Measurements from ENCODE around the gene NELL2.

DNA sequence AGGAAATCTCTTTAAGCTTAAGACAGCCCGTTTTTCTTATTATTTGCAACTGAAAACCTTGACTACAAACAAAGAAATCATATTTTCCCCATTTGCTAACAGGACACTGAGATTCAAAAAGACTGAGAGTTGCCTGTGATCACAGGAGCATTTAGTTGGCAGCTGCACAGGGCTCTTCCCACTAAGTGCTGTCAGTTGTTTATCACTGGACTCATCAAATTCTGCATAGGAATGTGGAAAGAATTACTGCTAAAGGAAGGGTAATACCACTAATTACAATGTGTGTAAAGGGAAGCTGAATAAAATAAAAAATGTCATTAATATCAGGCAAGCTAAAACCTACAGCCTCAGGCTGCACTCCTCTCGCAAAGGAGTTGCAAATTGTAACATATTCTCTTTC lies 226.4 kb downstream of the NELL2 start:
- TF ChIP-seq, protein P1, sequence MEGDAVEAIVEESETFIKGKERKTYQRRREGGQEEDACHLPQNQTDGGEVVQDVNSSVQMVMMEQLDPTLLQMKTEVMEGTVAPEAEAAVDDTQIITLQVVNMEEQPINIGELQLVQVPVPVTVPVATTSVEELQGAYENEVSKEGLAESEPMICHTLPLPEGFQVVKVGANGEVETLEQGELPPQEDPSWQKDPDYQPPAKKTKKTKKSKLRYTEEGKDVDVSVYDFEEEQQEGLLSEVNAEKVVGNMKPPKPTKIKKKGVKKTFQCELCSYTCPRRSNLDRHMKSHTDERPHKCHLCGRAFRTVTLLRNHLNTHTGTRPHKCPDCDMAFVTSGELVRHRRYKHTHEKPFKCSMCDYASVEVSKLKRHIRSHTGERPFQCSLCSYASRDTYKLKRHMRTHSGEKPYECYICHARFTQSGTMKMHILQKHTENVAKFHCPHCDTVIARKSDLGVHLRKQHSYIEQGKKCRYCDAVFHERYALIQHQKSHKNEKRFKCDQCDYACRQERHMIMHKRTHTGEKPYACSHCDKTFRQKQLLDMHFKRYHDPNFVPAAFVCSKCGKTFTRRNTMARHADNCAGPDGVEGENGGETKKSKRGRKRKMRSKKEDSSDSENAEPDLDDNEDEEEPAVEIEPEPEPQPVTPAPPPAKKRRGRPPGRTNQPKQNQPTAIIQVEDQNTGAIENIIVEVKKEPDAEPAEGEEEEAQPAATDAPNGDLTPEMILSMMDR (conservative IDR thresholded peaks at IDR 0.05 in 1 of 2, IDR thresholded peaks at IDR 0.05 in 1 of 2; ENCODE audit: low read depth in 1 of 2, low read length in 2 of 2), result no peak
- TF ChIP-seq EZH2 (IDR thresholded peaks at IDR 0.05; ENCODE audit: low read length, missing control alignments), result no peak
